Measurements from ENCODE around the gene DAAM2.

The DAAM2 gene

GRCh38 chr6:39841291-39841690 lies 49.1 kb downstream of the DAAM2 start:
- H3K4me1 ChIP-seq, result no peaks in the 10 kb centered on the region
- no peak for TF ChIP-seq CTCF (IDR thresholded peaks at IDR 0.05; ENCODE audit: low read depth, low read length)
- no peaks in the 10 kb centered on the region for H3K9me3 ChIP-seq
- no peak overlapping the region for H3K4me3 ChIP-seq (ENCODE audit: low read depth, low read length)
- no peak for DNase-seq
- no peaks in the 10 kb centered on the region for H3K36me3 ChIP-seq
- H3K27me3 ChIP-seq, result no peaks in the 10 kb centered on the region

GRCh38 chr6:39841923-39842322 lies 49.7 kb downstream of the DAAM2 start:
- H3K9me3 ChIP-seq, result no peaks in the 10 kb centered on the region
- H3K4me3 ChIP-seq (ENCODE audit: low read depth, low read length), result no peak overlapping the region
- no peak for TF ChIP-seq CTCF (IDR thresholded peaks at IDR 0.05; ENCODE audit: low read depth, low read length)
- H3K27me3 ChIP-seq, result no peaks in the 10 kb centered on the region
- H3K4me1 ChIP-seq, result no peaks in the 10 kb centered on the region
- no peak for DNase-seq
- H3K36me3 ChIP-seq, result no peaks in the 10 kb centered on the region

DNA sequence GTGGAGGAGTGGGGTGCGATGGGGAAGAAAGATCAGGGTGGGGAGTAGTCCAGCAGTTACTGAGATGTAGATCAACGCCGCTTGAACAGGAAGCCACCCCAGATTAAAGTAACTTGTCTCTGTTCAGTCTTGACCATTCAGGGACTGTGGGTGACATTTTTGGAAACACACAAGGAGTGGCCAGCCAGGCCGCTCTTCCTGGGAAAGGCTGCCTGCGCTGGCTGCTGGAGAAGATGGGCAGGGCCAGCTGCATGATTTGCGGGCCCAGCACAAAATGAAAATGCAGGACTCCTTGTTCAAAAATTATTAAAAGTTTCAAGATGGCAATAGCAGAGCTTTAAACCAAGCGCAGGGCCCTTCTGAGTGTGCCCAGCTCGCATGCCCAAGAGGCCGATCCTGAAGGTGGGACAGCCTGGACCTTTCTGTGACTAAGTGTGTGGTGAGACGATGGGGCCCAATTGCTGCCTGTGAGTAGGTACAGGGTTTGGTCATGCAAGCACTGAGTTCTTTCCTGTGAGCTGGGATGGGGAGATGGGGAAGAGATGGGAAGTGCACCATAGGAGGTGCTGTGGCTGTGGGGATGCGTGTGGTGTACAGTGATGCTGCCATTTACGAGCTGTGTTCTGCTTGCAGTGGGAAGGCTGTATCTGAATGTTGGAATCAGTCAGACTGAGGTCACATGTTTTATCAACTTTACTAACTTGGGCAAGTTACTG lies 51.3 kb downstream of the DAAM2 start:
- Histone ChIP-seq H3K9me3 (no peaks in the 10 kb centered on the region), H3K36me3 (no peaks in the 10 kb centered on the region), H3K4me1 (no peaks in the 10 kb centered on the region), H3K27me3 (no peaks in the 10 kb centered on the region), H3K4me3 (ENCODE audit: low read depth, low read length) (no peak overlapping the region)
- DNase-seq, result no peak
- TF ChIP-seq CTCF (IDR thresholded peaks at IDR 0.05; ENCODE audit: low read depth, low read length), result peak; percentile 18; the same call in 1 of the 2 replicates

DNA sequence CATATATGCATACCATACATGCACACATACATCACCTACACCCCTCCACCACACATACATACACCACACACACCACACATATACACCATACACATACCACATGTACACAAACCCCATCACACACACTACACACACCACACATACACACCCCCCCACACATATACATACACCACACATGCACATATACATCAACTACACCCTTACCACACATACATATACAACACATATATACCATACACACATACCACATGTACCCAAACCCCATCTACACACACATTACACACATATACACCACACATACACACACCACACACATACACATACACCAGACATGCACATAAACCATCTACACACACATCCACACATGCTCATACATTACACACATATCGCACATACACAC lies 52.7 kb downstream of the DAAM2 start:
- H3K27me3 ChIP-seq, result no peaks in the 10 kb centered on the region
- H3K4me3 ChIP-seq (ENCODE audit: low read depth, low read length), result no peak overlapping the region
- H3K4me1 ChIP-seq, result no peaks in the 10 kb centered on the region
- H3K9me3 ChIP-seq, result no peaks in the 10 kb centered on the region
- no peak for TF ChIP-seq CTCF (IDR thresholded peaks at IDR 0.05; ENCODE audit: low read depth, low read length)
- H3K36me3 ChIP-seq, result no peaks in the 10 kb centered on the region
- no peak for DNase-seq

DNA sequence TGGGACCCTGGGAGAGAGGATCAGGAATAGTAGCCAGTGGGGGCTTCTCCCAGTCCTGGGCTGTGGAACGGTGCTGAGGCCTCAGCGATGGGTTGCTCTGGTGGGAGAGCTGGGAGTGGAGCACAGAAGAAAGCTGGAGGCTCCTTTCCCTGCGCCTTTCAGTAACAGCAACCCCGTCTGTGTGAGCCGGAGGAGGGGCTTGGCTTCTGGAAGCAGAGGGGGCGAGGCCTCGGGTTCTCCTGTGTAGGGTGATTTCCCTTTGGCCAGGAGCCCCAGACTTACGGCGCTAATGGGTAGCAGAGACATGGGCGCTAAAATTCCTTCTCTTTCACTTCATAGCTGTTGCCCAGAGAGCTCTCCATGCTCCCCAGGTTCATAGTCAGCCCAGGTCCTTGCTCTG lies 55.0 kb downstream of the DAAM2 start:
- Histone ChIP-seq H3K9me3 (no peaks in the 10 kb centered on the region), H3K36me3 (no peaks in the 10 kb centered on the region), H3K4me1 (no peaks in the 10 kb centered on the region), H3K27me3 (peaks cover 2% of the 10 kb centered on the region; the same call in 1 of the 2 replicates), H3K4me3 (ENCODE audit: low read depth, low read length) (no peak overlapping the region)
- DNase-seq, result no peak
- no peak for TF ChIP-seq CTCF (IDR thresholded peaks at IDR 0.05; ENCODE audit: low read depth, low read length)

DNA sequence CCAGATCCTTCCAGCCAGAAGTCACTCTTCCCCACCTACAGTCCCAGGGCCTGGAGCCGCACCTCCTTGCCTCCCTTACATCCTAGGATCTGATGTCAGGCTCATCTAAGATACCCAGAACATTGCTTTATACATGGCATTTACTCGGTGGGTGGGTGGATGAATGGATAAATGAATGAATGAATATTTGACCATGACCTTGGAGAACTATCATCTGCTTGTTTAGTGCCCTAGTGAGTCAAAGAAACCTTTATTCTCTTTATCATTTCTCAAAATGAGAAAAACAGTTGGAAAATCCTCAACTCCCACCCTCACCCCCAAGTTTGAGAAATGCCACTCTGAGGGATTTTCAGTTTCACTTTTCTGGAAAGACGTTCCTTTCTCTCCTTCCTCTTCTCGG lies 56.0 kb downstream of the DAAM2 start:
- Histone ChIP-seq H3K27me3 (peaks cover 2% of the 10 kb centered on the region; the same call in 1 of the 2 replicates), H3K9me3 (no peaks in the 10 kb centered on the region), H3K4me3 (ENCODE audit: low read depth, low read length) (no peak overlapping the region), H3K4me1 (no peaks in the 10 kb centered on the region), H3K36me3 (no peaks in the 10 kb centered on the region)
- no peak for DNase-seq
- no peak for TF ChIP-seq CTCF (IDR thresholded peaks at IDR 0.05; ENCODE audit: low read depth, low read length)

All from BE2C (cell line).